ENCODE results near the gene IRAK3. TPM values are rescaled to one million over a fixed set of nuclear protein-coding genes. Genes with fewer than 3 reads are reported as not detected.
"Not testable (repeated sequence)": the region's sequence is repeated elsewhere in the genome, so short reads cannot be mapped to it uniquely, and the experiment has no call there.

The IRAK3 gene
- total RNA-seq, 1 experiment from 2014 or later = 0.12 TPM

DNA sequence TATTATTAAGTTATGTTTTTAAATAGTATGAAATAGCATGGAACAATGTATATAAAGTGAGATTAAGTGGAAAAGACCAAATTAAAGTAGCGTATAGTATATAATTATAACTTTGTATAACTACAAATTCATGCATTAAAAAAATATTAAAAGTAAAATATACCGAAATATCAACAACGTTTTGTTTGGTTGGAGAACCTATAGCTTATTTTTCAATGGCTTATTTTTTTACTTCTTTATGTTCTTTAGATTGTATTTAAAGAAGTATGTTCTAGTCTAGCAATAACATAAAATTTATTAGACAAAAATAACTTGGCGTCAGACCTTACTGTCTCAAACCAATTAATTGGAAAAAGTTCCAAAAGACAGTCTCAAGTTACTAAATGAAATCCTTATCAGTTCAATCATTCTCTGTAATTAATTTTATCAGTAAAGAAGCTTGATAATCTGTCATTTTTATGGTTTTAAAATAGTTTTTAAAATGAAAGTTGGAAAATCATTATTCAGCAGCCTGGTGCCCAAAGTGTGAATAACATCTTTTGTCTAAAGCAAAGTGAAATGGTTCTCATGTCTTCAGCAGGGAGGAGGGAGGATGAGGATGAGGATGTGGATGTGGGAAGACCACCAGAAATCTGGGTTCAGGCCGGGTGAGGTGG, 46.7 kb downstream of the IRAK3 start:
- RAD21 ChIA-PET (ENCODE audit: low non-redundant PET in 1 of 2, low total read pairs in 2 of 2, uncharacterized antibody in 2 of 2, unreplicated experiment in 2 of 2) = interaction anchor here in 1 of 2 experiments (1.2 kb wide), 1 partner anchor 67 kb away, joined by 4 read pairs; no protein-coding TSS in a partner anchor
- POLR2A ChIA-PET = interaction anchor here (2.8 kb wide), 1 partner anchor 66 kb away, joined by 11 read pairs; the partner anchor contains the start of gene TMBIM4
- Histone ChIP-seq H3K27ac (ENCODE audit: low read depth, low read length) (no peak overlapping the region), H3K4me1 (ENCODE audit: control insufficient read depth in 1 of 2, insufficient read depth in 2 of 2, low read length in 2 of 2) (peaks cover 6 to 17% of the 10 kb centered on the region in 2 experiments; a peak in 3 of 4 replicates), H3K4me3 (replicated peaks in 1 of 2; ENCODE audit: low read depth in 1 of 2, low read length in 2 of 2) (peak overlapping the region; percentile 41 to 59), H3K9ac (ENCODE audit: low read length) (peak overlapping the region; percentile 22; the same call in 1 of the 2 replicates), H2AFZ (ENCODE audit: low read depth, low read length, poor library complexity, severe bottlenecking) (peak overlapping the region; percentile 99), H3K9me3 (ENCODE audit: control insufficient read depth in 1 of 2, insufficient read depth in 1 of 2, low read depth in 1 of 2, low read length in 2 of 2) (no peaks in the 10 kb centered on the region), H3K79me2 (ENCODE audit: insufficient read depth, low read length) (no peaks in the 10 kb centered on the region), H4K20me1 (ENCODE audit: insufficient read depth) (no peaks in the 10 kb centered on the region), H3K36me3 (ENCODE audit: control insufficient read depth in 1 of 2, insufficient read depth in 2 of 2, low read length in 2 of 2) (no peaks in the 10 kb centered on the region), H3K9me2 (ENCODE audit: insufficient read depth) (no peaks in the 10 kb centered on the region), H3K4me2 (ENCODE audit: low read length) (peak overlapping the region; percentile 81), H3K27me3 (ENCODE audit: insufficient read depth, low read length) (no peaks in the 10 kb centered on the region; the same call in 1 of the 2 replicates)
- intact Hi-C loops (cut with micrococcal nuclease) = loop anchor here (2.0 kb wide), 1 partner anchor 67 kb away; the partner anchor contains the start of gene TMBIM4
- CTCF ChIA-PET = interaction anchor here (0.9 to 2.7 kb wide), 10 partner anchors 8 to 90 kb away, joined by 3 to 11 read pairs (median 4); partner anchors contain the start of gene TMBIM4
- DNase-seq (ENCODE audit: low read depth, low spot score) = no peak
- ATAC-seq = no peak
- no TSS peak for BruUV-seq (replicated peaks)
- TF ChIP-seq, protein P1, sequence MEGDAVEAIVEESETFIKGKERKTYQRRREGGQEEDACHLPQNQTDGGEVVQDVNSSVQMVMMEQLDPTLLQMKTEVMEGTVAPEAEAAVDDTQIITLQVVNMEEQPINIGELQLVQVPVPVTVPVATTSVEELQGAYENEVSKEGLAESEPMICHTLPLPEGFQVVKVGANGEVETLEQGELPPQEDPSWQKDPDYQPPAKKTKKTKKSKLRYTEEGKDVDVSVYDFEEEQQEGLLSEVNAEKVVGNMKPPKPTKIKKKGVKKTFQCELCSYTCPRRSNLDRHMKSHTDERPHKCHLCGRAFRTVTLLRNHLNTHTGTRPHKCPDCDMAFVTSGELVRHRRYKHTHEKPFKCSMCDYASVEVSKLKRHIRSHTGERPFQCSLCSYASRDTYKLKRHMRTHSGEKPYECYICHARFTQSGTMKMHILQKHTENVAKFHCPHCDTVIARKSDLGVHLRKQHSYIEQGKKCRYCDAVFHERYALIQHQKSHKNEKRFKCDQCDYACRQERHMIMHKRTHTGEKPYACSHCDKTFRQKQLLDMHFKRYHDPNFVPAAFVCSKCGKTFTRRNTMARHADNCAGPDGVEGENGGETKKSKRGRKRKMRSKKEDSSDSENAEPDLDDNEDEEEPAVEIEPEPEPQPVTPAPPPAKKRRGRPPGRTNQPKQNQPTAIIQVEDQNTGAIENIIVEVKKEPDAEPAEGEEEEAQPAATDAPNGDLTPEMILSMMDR (IDR thresholded peaks at IDR 0.05 in 2 of 3, conservative IDR thresholded peaks at IDR 0.05 in 1 of 3; ENCODE audit: borderline replicate concordance in 1 of 3, insufficient read depth in 1 of 3, low read depth in 2 of 3, low read length in 2 of 3) = peak in 1 of 3 experiments; percentile 16; a peak in 2 of 6 replicates
- no peak for TF ChIP-seq FOSL1 (IDR thresholded peaks at IDR 0.05; ENCODE audit: low read depth)
- TF ChIP-seq, protein P2, sequence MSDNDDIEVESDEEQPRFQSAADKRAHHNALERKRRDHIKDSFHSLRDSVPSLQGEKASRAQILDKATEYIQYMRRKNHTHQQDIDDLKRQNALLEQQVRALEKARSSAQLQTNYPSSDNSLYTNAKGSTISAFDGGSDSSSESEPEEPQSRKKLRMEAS (IDR thresholded peaks at IDR 0.05) = no peak
- TF ChIP-seq CBX3 (IDR thresholded peaks at IDR 0.05; ENCODE audit: low read depth) = no peak
- no peak for TF ChIP-seq SP1 (IDR thresholded peaks at IDR 0.05; ENCODE audit: low read depth)

DNA sequence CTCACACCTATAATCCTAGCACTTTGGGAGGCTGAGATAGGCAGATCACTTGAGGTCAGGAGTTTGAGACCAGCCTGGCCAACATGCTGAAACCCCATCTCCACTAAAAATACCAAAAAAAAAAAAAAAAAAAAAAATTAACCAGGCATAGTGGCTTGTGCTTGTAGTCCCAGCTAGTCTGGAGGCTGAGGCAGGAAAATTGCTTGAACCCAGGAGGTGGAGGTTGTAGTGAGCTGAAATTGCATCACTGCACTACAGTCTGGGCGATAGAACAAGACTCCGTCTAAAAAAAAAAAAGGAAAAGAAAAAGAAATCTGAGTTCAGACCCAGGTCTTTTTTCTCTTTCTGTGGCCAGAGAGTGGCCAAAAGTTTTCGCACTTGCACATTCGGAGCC, 47.3 kb downstream of the IRAK3 start:
- ATAC-seq; H2AFZ ChIP-seq (ENCODE audit: low read depth, low read length, poor library complexity, severe bottlenecking); H3K27ac ChIP-seq (ENCODE audit: low read depth, low read length); H3K36me3 ChIP-seq (ENCODE audit: control insufficient read depth in 1 of 2, insufficient read depth in 2 of 2, low read length in 2 of 2); BruUV-seq (replicated peaks); H3K9ac ChIP-seq (ENCODE audit: low read length); intact Hi-C loops (cut with micrococcal nuclease); H3K4me3 ChIP-seq (replicated peaks in 1 of 2; ENCODE audit: low read depth in 1 of 2, low read length in 2 of 2); H4K20me1 ChIP-seq (ENCODE audit: insufficient read depth); RAD21 ChIA-PET (ENCODE audit: low non-redundant PET in 1 of 2, low total read pairs in 2 of 2, uncharacterized antibody in 2 of 2, unreplicated experiment in 2 of 2); H3K9me2 ChIP-seq (ENCODE audit: insufficient read depth); DNase-seq (ENCODE audit: low read depth, low spot score); H3K27me3 ChIP-seq (ENCODE audit: insufficient read depth, low read length); H3K9me3 ChIP-seq (ENCODE audit: control insufficient read depth in 1 of 2, insufficient read depth in 1 of 2, low read depth in 1 of 2, low read length in 2 of 2); H3K79me2 ChIP-seq (ENCODE audit: insufficient read depth, low read length): not testable (repeated sequence)
- H3K4me1 ChIP-seq (ENCODE audit: control insufficient read depth in 1 of 2, insufficient read depth in 2 of 2, low read length in 2 of 2) = peaks cover 6 to 17% of the 10 kb centered on the region in 2 experiments; a peak in 3 of 4 replicates
- peak overlapping the region; percentile 81 for H3K4me2 ChIP-seq (ENCODE audit: low read length)
- ChIA-PET CTCF (interaction anchor here (1.2 to 2.4 kb wide), 6 partner anchors 14 to 91 kb away, joined by 3 to 11 read pairs (median 4); partner anchors contain the start of gene TMBIM4), POLR2A (interaction anchor here (2.8 kb wide), 1 partner anchor 67 kb away, joined by 11 read pairs; the partner anchor contains the start of gene TMBIM4)
